GM19455 (cell line): ENCODE measurements around the gene RGL1.
"Not testable (repeated sequence)": the region's sequence is repeated elsewhere in the genome, so short reads cannot be mapped to it uniquely, and the experiment has no call there.

ENCODE experiments used
- ATAC-seq: cut with Tn5 transposase; IDR thresholded peaks from one replicate; pipeline ENCODE4 v1.9.1; 2021; ENCODE audit not compliant: unreplicated experiment

RGL1 gene

DNA sequence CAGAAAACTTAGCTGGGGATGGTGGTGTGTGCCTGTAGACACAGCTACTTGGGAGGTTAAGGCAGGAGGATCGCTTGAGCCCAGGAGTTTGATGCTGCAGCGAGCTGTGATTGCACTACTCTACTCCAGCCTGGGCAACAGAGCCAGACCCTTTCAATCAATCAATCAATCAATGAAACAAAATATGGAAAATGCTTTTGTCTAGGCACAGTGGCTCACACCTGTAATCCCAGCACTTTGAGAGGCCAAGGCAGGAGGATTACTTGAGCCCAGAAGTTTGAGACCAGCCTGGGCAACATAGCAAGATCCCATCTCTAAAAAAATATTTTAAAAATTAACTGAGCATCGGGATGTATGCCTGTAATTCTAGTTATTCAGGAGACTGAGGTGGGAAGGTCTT, 19.0 kb upstream of the RGL1 start:
- ATAC-seq, result not testable (repeated sequence)

DNA sequence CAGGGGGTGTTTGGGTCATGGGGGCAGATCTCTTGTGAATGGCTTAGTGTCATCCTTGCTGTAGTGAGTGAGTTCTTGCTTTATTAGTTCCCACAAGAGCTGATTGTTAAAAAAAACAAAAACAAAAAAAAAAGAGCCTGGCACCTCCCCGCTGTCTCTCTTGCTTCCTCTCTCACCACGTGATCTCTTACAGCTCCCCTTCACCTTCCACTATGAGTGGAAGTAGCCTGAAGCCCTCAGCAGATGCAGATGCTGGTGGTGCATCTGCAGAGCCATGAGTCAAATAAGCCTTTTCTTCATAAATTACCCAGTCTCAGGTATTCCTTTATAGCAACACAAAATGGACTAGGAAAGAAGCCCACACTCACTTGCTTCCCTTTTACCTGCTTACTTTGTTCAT, 17.2 kb upstream of the RGL1 start:
- ATAC-seq, result no peak

DNA sequence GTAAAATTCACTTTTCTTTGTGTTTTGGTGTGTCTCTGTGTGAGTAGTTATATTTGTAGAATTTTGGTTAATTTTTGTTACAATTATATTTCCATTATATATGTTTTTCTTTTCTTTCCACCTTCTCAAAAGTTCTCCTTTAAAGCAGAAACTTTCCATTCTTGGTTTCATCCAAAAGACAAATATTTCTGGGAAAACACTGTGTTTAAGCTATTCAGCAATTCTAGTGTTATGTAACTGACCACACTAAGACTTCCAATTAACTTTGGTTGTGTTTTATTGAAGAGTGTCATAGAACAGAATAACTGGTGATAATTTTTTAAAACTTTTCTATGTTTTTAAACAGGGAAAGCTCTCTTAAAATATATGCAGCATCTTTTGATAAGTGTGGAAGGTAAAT, 13.6 kb upstream of the RGL1 start:
- ATAC-seq, result no peak

DNA sequence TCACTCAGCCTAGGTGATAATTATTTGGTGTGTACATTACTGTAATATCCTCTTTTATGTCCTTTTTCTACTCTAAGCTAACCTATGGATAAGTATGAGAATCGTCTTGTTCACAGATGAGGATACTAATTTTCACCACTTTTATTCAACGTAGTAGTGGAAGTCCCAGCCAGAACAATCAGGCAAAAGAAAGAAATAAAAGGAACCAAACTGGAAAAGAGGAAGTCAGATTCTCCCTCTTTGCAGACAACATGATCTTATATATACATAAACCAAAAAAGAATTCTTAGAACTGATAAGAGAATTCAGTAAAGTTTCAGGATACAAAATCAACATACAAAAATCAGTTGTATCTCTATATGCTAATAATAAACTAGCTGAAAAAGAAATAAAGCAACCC, 12.6 kb upstream of the RGL1 start:
- no peak for ATAC-seq

DNA sequence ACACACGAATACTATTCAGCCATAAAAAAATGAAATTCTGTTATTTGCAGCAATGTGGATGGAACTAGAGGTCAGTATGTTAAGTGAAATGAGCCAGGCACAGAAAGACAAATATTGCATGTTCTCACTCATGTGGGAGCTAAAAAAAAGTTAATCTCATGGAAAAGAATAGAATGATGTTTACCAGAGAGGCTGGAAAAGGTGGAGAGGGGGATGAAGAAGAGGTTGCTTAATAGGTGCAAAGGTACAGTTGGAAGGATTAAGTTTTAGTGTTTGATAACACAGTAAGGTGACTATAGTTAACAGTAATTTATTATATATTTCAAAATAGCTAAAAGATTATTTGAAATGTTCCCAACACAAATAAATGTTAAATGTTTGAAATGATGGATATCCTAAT, 10.8 kb upstream of the RGL1 start:
- ATAC-seq, result no peak

DNA sequence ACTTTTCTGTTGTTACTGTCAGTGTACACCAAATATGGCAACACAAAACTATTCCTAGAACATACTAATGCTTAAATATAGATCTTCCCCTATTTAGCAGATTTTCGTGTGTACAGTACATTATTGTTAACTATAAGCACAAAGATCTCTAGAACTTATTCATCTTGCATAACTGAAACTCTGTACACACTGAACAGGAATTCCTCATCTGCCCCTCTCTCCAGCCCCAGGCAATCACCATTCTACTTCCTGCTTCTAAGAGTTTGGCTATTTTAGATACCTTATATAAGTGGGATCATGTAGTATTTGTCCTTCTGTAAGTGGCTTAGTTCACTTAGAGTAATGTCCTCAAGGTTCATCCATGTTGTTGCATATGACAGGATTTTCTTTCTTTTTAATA, 4.5 kb upstream of the RGL1 start:
- no peak for ATAC-seq

DNA sequence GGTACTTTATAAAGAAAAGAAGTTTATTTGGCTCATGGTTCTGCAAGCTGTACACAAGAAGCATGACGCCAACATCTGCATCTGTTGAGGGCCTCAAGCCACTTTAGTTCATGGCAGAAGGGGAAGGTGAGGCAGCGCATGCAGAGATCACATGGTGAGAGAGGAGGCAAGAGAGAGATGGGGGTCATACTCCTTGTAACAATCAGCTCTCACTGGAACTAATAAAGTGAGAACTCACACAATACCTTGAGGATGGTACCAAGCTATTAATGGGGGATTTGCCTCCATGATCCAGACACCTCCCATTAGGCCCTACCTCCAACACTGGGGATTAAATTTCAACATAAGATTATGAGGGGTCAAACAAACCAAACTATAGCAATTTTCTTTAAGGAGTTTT, 3.3 kb upstream of the RGL1 start:
- no peak for ATAC-seq

DNA sequence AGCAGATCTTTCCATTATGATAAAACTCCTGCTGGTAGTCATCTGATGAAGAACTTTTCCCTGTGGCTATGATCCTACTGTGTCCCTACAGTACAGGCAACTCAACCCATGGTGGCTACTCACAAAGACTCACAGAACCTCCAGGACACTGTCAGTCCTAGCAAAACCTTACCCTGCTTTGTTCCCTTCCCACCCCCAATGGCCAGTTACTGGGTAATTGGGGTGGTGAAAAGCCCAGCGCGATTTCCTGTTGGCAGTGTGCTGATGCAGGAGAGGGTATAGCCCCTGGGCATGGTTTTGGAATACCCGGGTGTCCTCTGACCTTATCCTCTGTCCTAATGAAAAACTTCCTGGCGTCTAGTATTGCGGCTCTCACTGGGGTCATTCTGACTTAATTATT, 533 bp upstream of the RGL1 start:
- no peak for ATAC-seq

DNA sequence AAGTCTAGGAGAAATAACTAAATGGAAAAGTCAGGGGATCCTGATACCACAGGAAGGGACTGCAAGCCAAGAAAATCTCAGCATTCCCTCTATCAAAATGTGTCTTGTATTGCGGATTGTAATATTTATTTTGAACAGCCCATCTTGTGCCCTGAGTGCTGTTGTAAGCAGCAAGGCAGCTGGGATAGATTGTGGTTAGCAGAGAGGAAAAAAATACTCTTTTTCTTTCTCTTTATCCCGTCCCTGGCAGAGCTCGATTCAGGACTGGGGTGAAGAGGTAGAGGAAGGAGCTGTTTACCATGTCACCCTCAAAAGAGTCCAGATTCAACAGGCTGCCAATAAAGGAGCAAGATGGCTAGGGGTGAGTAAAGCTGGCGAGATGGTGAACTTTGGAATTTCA, 1.2 kb downstream of the RGL1 start:
- no peak for ATAC-seq

DNA sequence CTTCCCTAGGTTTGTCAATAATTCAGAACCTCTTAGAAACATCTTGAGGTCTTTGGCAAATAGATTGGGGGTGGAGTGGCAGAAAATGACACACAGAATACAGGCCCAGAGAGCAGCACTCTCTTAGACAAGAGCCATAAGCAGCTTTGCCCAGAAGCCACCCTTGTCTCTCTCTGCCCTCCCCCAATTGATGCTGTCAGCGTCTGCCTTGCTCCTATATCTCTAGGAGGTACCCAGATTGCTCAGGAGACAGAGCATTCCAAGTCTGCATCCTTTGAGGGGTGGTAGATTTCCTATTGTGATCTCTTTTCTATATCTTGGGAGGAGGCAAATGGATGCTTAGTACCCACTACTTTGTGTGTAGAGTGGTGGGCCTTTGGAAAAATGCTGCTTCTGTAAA, 1.8 kb downstream of the RGL1 start:
- ATAC-seq, result no peak

DNA sequence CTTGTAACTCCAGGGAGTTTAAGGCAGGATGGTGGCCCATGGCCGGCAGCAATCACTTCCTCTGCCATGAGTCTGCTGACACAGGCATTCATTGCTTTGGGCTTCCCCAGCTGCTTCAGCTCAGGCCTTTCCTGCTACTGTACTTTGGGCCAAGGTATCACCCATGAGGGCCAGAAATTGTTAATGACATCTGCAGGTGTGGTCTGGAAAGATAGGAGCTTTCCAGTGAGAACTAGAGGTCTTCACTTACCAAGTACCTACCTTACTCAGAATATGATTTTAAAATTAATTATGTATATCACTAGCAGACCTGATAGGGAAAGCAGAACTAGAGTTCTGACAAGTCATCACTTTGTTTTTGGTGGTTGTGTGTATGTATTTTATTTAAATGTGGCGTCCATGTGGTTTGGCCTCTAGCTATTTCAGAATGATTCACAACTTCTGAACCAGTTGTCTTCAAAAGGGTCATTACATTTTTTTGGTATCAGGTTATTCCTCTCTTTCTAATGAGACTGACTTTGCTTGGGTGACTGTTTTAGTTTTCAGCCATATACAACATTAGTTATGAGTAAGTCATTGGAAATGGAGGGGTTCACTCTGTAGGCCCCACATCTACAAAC, 2.7 kb downstream of the RGL1 start:
- peak; percentile 53 for ATAC-seq

DNA sequence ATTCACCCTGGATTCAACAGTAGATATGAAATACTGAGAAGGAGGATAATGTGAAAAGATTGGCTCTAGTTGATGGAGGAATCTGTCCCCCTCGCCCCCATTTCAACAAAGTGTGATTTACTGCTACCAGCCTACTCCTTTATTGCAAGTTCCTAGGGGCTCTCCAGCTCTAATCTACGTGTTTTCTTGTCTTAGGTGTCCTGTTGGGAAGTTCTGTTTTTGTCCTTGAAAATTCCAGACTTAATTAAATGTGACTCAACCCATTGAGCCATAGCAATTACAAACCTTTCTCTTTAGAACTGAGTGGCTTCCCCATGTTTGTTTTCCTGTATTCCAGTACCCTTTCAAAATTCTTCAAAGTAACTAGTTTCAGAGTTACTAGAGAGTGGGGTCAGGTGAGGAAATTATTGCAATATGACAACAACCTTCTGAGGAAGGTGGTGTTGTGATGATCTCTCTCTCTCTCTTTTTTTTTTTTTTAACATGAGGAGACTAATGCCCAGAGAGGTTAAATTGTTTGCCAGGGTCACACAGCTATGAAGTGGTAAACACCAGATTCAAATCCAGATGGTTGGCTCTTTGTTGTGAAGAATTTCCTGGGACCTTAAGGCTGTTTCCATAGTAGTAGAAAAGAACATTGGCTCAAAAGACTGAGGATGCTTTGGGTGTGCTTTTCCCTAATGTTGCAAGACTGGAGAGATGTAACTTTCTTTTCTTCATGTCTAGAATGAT, 3.5 kb downstream of the RGL1 start:
- no peak for ATAC-seq

DNA sequence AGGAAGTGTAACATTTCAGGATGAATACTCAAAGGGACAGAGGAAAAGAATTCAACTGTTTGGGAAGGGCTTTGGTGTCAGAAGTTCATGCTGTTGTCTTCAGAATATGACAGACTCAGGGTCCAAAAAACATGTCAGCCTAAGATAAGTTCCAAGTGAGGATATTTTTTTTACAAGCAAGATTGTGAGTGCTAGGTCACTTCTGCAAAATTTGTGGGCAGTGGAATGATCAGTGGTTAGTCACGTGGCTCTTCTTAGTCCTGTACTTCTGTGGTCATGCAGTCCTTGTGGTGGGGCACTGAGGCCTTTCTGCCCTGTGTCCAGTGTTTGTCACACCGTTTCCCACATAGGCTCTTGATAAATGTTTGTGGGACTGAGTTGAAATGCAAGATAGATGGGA, 5.2 kb downstream of the RGL1 start:
- ATAC-seq, result no peak

DNA sequence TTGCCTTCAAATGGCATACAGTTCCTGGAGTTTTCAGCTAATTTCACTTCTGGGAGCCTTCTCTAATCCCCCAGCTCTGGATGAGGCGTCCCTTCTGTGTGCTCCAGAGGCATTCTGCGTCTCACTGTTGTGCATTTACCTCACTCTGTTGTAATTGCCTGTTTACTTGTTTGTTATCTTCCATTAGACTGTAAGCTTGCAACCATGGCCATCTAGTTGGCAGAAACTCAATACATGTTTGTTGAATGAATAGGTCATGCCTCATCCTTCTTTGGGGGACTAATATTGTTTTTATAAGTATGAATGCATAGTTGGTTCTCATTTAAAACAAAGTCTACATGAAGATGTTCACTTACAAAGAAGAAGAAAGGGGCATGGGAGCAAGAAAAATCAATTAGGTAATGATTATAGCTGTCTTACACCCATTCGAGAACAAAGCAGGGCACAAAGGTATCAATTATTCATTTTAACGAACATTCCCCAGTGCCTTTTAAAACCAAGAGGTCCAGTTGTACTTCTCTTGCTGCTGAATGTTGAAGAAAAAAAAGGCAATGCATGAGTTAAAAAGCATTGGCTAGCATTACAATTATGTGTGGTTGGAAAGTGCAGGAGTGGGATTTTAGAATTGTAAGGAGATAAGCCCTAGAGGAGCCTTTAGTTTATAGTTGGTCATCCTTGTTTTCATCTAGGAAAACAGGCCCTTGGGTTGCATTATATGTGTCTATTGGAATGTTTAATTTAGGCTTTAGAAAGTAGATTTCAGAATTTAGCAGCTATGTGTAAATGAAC, 6.0 kb downstream of the RGL1 start:
- no peak for ATAC-seq

DNA sequence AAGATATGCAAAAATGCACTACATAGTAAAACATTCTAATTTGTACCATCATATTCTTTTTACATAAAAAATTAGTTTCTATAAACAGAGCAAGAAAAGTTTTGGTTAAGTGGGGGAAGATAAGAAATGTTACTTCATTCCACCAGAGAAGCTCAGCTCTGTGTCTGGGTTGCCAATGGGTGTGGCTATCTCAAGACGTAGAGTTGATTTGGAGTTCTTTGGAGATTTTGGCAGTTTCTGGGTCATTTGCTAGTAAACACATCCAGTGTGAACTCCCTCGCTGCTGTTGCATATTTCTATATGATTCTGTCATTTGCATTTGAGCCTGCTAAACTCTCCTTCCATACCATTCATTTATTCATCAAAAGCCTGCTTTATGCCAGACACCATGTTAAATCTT, 7.2 kb downstream of the RGL1 start:
- no peak for ATAC-seq

DNA sequence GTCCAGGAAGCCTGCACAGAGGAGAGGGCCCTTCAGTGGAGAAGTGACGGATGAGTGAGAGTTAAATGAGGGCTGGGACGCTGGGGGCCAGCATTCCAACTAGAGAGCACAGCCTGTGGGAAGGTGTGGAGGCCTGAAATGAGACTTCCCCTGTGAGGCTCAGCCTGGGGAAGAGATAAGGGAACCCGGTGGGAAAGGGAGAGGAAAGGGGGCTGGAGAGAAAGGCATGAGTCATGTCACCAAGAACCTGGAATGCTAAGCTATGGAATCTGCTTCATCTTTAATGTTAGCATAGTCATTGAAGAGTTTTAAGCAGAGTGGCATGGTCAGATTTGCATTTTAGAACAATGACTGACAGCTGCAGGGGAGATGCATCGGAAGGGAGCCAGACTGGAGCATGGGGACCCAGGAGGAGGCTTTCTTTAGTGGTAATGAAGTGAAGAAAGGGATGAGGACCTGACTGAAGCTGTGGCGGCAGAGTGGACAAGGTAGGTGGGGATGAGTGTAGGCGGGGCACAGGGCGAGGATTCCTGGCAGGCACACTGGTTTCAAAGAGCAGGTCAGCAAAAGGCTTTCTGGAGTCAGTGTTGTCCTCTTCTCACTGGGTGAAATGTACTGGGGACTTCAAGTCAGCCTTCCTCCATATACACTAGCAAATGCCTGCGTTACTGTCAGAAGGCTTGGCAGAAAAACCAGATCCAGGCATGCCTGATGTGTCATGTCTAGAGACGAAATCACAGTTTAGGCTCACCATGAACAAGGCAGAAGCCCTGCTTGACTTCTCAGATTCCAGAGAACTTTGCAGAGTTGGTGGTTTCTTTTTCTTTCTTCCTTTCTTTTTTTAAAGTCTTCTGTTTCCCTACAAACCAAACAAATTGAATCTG, 8.0 kb downstream of the RGL1 start:
- ATAC-seq, result no peak

DNA sequence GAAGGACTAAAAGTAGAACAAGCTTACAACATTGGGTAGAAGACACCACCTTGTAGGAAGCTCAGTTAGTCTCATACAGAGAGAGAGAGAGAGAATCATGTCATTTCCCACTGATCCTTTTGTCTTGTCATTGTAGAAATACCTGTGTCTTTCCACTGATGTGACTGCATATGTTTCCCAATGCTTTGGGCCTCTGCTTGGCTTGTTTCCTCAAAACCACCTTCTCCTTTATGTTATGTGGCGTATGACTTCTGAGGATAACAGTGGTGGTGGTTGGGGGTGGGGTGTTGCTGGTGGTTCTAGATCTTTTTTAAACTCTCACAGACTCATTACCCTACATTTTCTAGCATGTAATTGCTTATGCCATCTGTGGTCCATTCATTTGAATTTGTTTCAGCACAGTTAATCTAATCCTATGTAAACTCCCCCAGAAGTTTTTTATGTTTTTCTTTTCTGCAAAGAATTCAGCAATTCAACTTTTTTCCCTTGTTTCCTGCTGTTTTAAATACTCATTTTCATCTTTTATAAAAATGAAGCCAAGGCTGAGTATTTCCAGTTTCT, 9.3 kb downstream of the RGL1 start:
- no peak for ATAC-seq

DNA sequence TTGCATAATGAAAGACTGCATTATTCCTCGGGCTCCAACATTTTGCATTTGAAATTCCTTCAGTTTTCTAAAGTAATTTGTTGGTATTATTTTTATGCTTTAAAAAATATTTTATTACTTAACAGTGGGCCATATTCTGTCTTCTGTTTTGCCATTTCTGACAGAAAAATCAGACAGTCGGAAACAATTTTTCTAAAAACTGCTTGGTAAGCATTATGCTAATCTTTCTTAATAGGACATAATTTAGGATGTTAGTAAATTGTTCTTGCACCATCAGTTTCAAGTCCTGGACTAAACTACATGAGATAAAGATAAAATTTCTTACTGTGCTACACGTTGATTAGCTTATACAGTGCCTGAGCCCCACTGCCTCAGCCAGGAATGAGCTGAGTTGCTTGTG, 11.2 kb downstream of the RGL1 start:
- no peak for ATAC-seq

DNA sequence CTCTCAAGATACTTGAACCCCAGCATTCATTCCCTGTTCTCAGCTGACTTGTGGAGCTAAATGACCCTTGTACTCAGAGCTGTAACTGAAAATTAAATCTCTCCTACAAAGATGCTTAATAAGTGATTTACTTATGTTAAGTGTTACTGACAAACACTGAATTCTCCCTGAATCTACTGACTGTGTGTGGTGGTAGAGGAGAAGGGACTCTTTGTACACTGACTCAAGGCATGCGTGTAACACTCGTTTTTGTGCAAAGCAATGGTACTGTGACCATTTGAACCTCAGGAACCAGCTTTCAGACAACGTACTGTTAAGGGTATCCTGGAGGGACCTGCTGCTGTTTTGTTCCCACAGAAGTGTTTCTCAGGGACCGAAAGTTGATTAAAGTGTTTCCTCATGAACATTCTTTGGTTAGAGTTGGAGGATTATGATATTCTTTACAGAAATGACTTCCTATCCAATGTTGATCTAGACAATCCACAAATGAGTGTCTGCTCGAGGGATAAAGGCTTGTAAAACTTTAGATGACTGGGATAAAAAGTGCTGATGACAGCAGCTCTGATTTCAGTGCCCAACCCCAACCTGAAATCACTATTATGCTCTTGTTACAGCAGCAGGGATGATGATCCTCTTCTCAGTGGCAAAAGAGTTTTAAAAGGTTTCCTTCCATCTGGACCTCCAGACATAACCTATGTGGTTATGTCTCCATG, 12.8 kb downstream of the RGL1 start:
- no peak for ATAC-seq

DNA sequence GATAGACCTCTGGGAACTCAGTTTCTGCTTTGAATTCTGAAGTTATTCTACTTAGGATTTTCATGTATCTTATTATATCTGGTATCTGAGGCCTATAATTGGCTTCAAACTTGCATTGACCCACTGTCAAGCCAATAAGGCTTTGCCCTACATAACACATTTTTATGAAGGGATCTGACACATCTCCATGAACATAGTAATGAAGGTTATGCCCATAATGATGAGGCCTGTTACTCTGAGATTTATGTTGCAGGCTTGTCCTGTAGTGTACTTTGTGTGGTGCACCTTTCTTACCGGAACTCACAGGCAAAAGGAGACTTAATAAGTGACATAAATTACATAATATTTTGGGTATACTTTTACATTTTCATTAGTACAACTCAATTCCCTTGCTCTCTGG, 14.1 kb downstream of the RGL1 start:
- ATAC-seq, result no peak
